Spleen (tissue), 13 donors: ENCODE measurements around the gene MGP. TPM values are rescaled to one million over a fixed set of nuclear protein-coding genes. Genes with fewer than 3 reads are reported as not detected.
A peak's percentile ranks its signal among the peaks of the same experiment; 100 is the strongest.

Experiments
- DNase-seq: peaks from one replicate; pipeline ENCODE4 v3.0.0-alpha.2; 2020
- H3K27ac ChIP-seq, 8 donors: fragments of 200-600 bp; sonication (generic) in 7 of 8; 1 replicate in 4 of 8; 2 replicates in 4 of 8; pipeline versions ENCODE4 v1.5.0 to v1.8.0; 2016 to 2021; ENCODE audit warnings: inconsistent platforms in 4 of 8, mild to moderate bottlenecking in 4 of 8, moderate library complexity in 1 of 8
- H3K27me3 ChIP-seq, 7 donors: fragments of 200-600 bp; sonication (generic) in 6 of 7; replicated peaks in 1 of 7; 1 replicate in 4 of 7; 2 replicates in 3 of 7; pipeline versions ENCODE4 v1.5.0 to v1.8.0; 2016 to 2021; ENCODE audit warnings: inconsistent platforms in 3 of 7, mild to moderate bottlenecking in 1 of 7
- H3K36me3 ChIP-seq, 6 donors: fragments of 200-600 bp; sonication (generic) in 5 of 6; 1 replicate in 4 of 6; 2 replicates in 2 of 6; pipeline versions ENCODE4 v1.5.0 to v1.8.0; 2016 to 2021; ENCODE audit warnings: inconsistent platforms in 2 of 6
- H3K4me1 ChIP-seq, 6 donors: fragments of 200-600 bp; sonication (generic) in 5 of 6; 1 replicate in 3 of 6; 2 replicates in 3 of 6; pipeline versions ENCODE4 v1.5.0 to v1.8.0; 2016 to 2021; ENCODE audit warnings: inconsistent platforms in 3 of 6
- H3K4me3 ChIP-seq, 8 donors: fragments of 200-600 bp; sonication (generic) in 7 of 8; 1 replicate in 4 of 8; 2 replicates in 4 of 8; pipeline versions ENCODE4 v1.5.0 to v1.8.0; 2016 to 2021; ENCODE audit warnings: inconsistent platforms in 4 of 8, mild to moderate bottlenecking in 4 of 8, moderate library complexity in 2 of 8
- H3K9me3 ChIP-seq, 8 donors: fragments of 200-600 bp; sonication (generic) in 7 of 8; 1 replicate in 4 of 8; 2 replicates in 4 of 8; pipeline versions ENCODE4 v1.5.0 to v1.8.0; 2016 to 2021; ENCODE audit warnings: inconsistent platforms in 4 of 8
- POLR2A ChIP-seq, 3 donors: fragments of 450-650 bp; IDR thresholded peaks; one replicate each; pipeline ENCODE4 v1.5.1; 2017; ENCODE audit warnings: antibody characterized with exemption in 3 of 3, mild to moderate bottlenecking in 1 of 3
- POLR2AphosphoS5 ChIP-seq, 3 donors: sonication (generic); formaldehyde crosslinking; IDR thresholded peaks; one replicate each; pipeline ENCODE4 v1.5.1; 2017; ENCODE audit warnings: antibody characterized with exemption in 3 of 3
- WGBS, 5 donors: extraction: QIAGEN DNeasy Blood & Tissue Kit in 3 of 5; methylation state at CpG; one replicate each; pipeline versions ENCODE4 v1.1.5 to v1.1.7; 2013 to 2018; 5-methylcytosine and 5-hydroxymethylcytosine counted together
- intact Hi-C: fragments of 100-400 bp; cut with DNase I; formaldehyde crosslinking; loops from one replicate; pipeline ENCODE4 v1.15.0; 2023; ENCODE audit warnings: low total_unique reads
- long read RNA-seq, 2 donors: transcript quantifications; one replicate each; lab custom pipeline, GENCODE V29; 2026
- polyA plus RNA-seq, 3 donors: library from polyadenylated mRNA; stranded (reverse); fragments of 200-250 nt; gene quantifications; one replicate each; pipeline ENCODE4 v1.2.1, GENCODE V29; 2013
- total RNA-seq, 7 donors: library from RNA; depleted of rRNA in 3 of 7; stranded (reverse); fragments of >200 nt in 3 of 7; fragmentation: NEBNext Ultra II Directional in 4 of 7; extraction: Animal tissue kit (Norgen Biotek cat#: 25700) in 4 of 7; gene quantifications; one replicate each; pipeline versions ENCODE4 v1.1.0 to v1.2.1, GENCODE V29; 2016 to 2021
- TF ChIP-seq, protein P1 (sequence below), 11 experiments: fragments of 200-600 bp in 7 of 11; fragments of 450-650 bp in 4 of 11; sonication (generic) in 4 of 11; IDR thresholded peaks in 8 of 11; conservative IDR thresholded peaks in 3 of 11; 1 replicate in 7 of 11; 2 replicates in 4 of 11; pipeline versions ENCODE4 v1.4.0 to v1.8.0; 2016 to 2021; ENCODE audit warnings: antibody characterized with exemption in 11 of 11, inconsistent platforms in 4 of 11, mild to moderate bottlenecking in 1 of 11
- donor health status: healthy with polysubstance abuse.
- donor health status: DM: no; HTN: no; CAD: no; lungs with moderate emphysema.
- donor health status: DM: no; HTN: no; CAD: no.
- donor health status: Bipolar disorder and iron deficiency.
- donor health status: healthy.
- donor health status: DM: no; HTN: no; CAD: no.
- donor health status: DM: yes; HTN: yes; CAD: no.

The MGP gene
- total RNA-seq = 10 to 100 TPM; 29.4 to 96.6 (median 43.5) TPM
- polyA plus RNA-seq = 100 to 1,000 TPM in 2 of 3 donors, 10 to 100 TPM in 1; 56.4 to 292 (median 110) TPM
- long read RNA-seq, donor 1, transcript MGP-203 (4 exons, 1,405 nt) = major isoform, 43 of 43 reads
- long read RNA-seq, donor 1, partial matches to known transcripts = 0 of 43 reads
- long read RNA-seq, donor 1, other reads (novel, unspliced or antisense) = 0 of 43 reads
- long read RNA-seq, donor 2, transcript MGP-203 (4 exons, 1,405 nt) = major isoform, 37 of 37 reads
- long read RNA-seq, donor 2, partial matches to known transcripts = 0 of 37 reads
- long read RNA-seq, donor 2, other reads (novel, unspliced or antisense) = 0 of 37 reads

- Histone ChIP-seq H3K27ac (peak within 1 kb of the TSS in 6 of 8 donors; percentile 7 to 67 (median 30)), H3K9me3 (no peaks in the 10 kb centered on the region), H3K36me3 (no peaks in the 10 kb centered on the region), H3K4me1 (peaks cover 19 to 39% (median 26%) of the 10 kb centered on the region in 6 donors), H3K27me3 (peaks cover 0 to 9% (median 0%) of the 10 kb centered on the region in 7 donors), H3K4me3 (peak within 1 kb of the TSS in 2 of 8 donors; percentile 3 to 47)
- intact Hi-C loops = no loop called here
- DNase-seq = no peak
- 32 to 57% (median 41%) methylated on average over 6 of the region's 6 CpGs for WGBS, 5 donors
- peak in 1 of 3 donors; percentile 24 for TF ChIP-seq POLR2AphosphoS5 (IDR thresholded peaks at IDR 0.05)
- TF ChIP-seq, protein P1, sequence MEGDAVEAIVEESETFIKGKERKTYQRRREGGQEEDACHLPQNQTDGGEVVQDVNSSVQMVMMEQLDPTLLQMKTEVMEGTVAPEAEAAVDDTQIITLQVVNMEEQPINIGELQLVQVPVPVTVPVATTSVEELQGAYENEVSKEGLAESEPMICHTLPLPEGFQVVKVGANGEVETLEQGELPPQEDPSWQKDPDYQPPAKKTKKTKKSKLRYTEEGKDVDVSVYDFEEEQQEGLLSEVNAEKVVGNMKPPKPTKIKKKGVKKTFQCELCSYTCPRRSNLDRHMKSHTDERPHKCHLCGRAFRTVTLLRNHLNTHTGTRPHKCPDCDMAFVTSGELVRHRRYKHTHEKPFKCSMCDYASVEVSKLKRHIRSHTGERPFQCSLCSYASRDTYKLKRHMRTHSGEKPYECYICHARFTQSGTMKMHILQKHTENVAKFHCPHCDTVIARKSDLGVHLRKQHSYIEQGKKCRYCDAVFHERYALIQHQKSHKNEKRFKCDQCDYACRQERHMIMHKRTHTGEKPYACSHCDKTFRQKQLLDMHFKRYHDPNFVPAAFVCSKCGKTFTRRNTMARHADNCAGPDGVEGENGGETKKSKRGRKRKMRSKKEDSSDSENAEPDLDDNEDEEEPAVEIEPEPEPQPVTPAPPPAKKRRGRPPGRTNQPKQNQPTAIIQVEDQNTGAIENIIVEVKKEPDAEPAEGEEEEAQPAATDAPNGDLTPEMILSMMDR (IDR thresholded peaks at IDR 0.05 in 8 of 11, conservative IDR thresholded peaks at IDR 0.05 in 3 of 11) = no peak
These were observed at the start of gene MGP for GRCh38 chr12:14885718-14886221. TSS of gene MGP (minus strand) at chr12:14885854. CDS start at chr12:14885791, 63 bp downstream.

DNA sequence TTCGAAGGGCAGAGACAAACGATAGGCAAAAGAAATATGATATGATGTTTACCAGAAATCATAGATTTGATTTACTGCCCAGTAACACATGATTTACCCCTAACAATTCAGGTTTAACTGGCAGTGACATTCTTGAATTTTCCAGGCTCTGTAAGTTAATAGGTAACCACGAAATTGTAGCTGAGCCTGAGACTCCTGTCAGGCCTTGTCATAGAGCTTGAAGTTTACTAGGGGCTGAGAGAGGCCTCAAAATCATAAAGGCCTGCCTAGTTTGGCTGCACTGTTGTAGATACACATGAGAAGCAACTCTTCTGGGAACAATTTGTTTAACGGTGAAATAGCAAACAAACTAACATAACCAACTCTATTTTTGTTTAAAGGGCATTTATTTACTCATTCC lies 49.4 kb upstream of the MGP start:
- H3K9me3 ChIP-seq = no peaks in the 10 kb centered on the region
- intact Hi-C loops = no loop called here
- no peak overlapping the region for H3K27ac ChIP-seq
- H3K4me3 ChIP-seq = no peak overlapping the region
- H3K27me3 ChIP-seq = no peaks in the 10 kb centered on the region
- DNase-seq = no peak
- 83 to 90% (median 87%) methylated on average over 4 of the region's 4 CpGs for WGBS, 5 donors
- TF ChIP-seq POLR2AphosphoS5 (IDR thresholded peaks at IDR 0.05) (no peak), POLR2A (IDR thresholded peaks at IDR 0.05) (no peak)
- TF ChIP-seq, protein P1 (IDR thresholded peaks at IDR 0.05 in 8 of 11, conservative IDR thresholded peaks at IDR 0.05 in 3 of 11) = no peak
- H3K4me1 ChIP-seq = peaks cover 0 to 40% (median 3%) of the 10 kb centered on the region in 6 donors
- H3K36me3 ChIP-seq = peaks cover 0 to 80% (median 8%) of the 10 kb centered on the region in 6 donors

- no peak overlapping the region for H3K27ac ChIP-seq
- no peaks in the 10 kb centered on the region for H3K27me3 ChIP-seq
- 94 to 99% (median 96%) methylated on average over 2 of the region's 2 CpGs for WGBS, 5 donors
- DNase-seq = no peak
- H3K36me3 ChIP-seq = peaks cover 0 to 85% (median 8%) of the 10 kb centered on the region in 6 donors
- no peak for TF ChIP-seq POLR2AphosphoS5 (IDR thresholded peaks at IDR 0.05)
- no peak for TF ChIP-seq POLR2A (IDR thresholded peaks at IDR 0.05)
- TF ChIP-seq, protein P1 (IDR thresholded peaks at IDR 0.05 in 8 of 11, conservative IDR thresholded peaks at IDR 0.05 in 3 of 11) = no peak
- H3K9me3 ChIP-seq = no peaks in the 10 kb centered on the region
- intact Hi-C loops = no loop called here
- no peak overlapping the region for H3K4me3 ChIP-seq
- peaks cover 0 to 35% (median 1%) of the 10 kb centered on the region in 6 donors for H3K4me1 ChIP-seq
These were observed 48.9 kb upstream of the MGP start for GRCh38 chr12:14934511-14934910.
